Progenitor cell of endocrine pancreas (in vitro differentiated cells): ENCODE data around the gene CROCC2. TPM values are rescaled to one million over a fixed set of nuclear protein-coding genes. Genes with fewer than 3 reads are reported as not detected.

Experiments used
- DNase-seq: peaks from one replicate; pipeline ENCODE4 v3.0.0; 2021; ENCODE audit warnings: low spot score; ENCODE audit not compliant: unreplicated experiment
- H3K27ac Mint-ChIP-seq: 2 replicates; pipeline ENCODE4 v1.8.0; 2021; ENCODE audit warnings: mild to moderate bottlenecking, moderate library complexity, mixed read lengths
- H3K27me3 Mint-ChIP-seq: 2 replicates; pipeline ENCODE4 v1.8.0; 2021; ENCODE audit warnings: mixed read lengths
- H3K36me3 Mint-ChIP-seq: 2 replicates; pipeline ENCODE4 v1.8.0; 2022; ENCODE audit warnings: mixed read lengths; ENCODE audit not compliant: insufficient read depth
- H3K4me1 Mint-ChIP-seq: 2 replicates; pipeline ENCODE4 v1.8.0; 2021; ENCODE audit warnings: low read depth, mixed read lengths
- H3K4me3 Mint-ChIP-seq: 2 replicates; pipeline ENCODE4 v1.8.0; 2021; ENCODE audit warnings: low read depth, mild to moderate bottlenecking, moderate library complexity, mixed read lengths
- H3K9me3 Mint-ChIP-seq: 2 replicates; pipeline ENCODE4 v1.8.0; 2021; ENCODE audit warnings: low read depth, mixed read lengths
- CTCF ChIP-seq: fragments of 200-600 bp; sonication (generic); IDR thresholded peaks from one replicate; pipeline ENCODE4 v1.5.0; 2021; ENCODE audit warnings: antibody characterized with exemption, mild to moderate bottlenecking; ENCODE audit not compliant: unreplicated experiment
- long read RNA-seq: library from polyadenylated mRNA; unstranded; transcript quantifications from one replicate; pipeline ENCODE4 v2.0.0, GENCODE V29; 2020
- total RNA-seq: library from RNA; stranded (reverse); gene quantifications from 2 replicates; pipeline ENCODE4 v1.2.1, GENCODE V29; 2021

The CROCC2 gene
- total RNA-seq: 0.36 and 0.40 TPM in 2 replicates
- long read RNA-seq: 0 reads

- DNase-seq: no peak
- Mint-ChIP-seq H3K36me3 (no peaks in the 10 kb centered on the region), H3K27ac (peak within 1 kb of the TSS; percentile 16), H3K27me3 (peaks cover 11% of the 10 kb centered on the region), H3K4me3 (no peak within 1 kb of the TSS), H3K9me3 (no peaks in the 10 kb centered on the region), H3K4me1 (peaks cover 8% of the 10 kb centered on the region)
- no peak for TF ChIP-seq CTCF
These were observed at the start of gene CROCC2 for GRCh38 chr2:240906141-240906910. TSS of gene CROCC2 (plus strand) at chr2:240906336. CDS start at chr2:240906514, 178 bp downstream.

GRCh38 chr2:240857039-240858008, 48.8 kb upstream of the CROCC2 start:
- H3K36me3 Mint-ChIP-seq: no peaks in the 10 kb centered on the region
- H3K9me3 Mint-ChIP-seq: peaks cover 4% of the 10 kb centered on the region
- peak overlapping the region; percentile 47 for H3K27ac Mint-ChIP-seq
- no peak for DNase-seq
- no peak overlapping the region for H3K4me3 Mint-ChIP-seq
- H3K4me1 Mint-ChIP-seq: peaks cover 7% of the 10 kb centered on the region
- no peak for TF ChIP-seq CTCF
- H3K27me3 Mint-ChIP-seq: peaks cover 7% of the 10 kb centered on the region

GRCh38 chr2:240858321-240858720, 47.8 kb upstream of the CROCC2 start:
- no peak for TF ChIP-seq CTCF
- H3K27ac Mint-ChIP-seq: no peak overlapping the region
- H3K27me3 Mint-ChIP-seq: peaks cover 10% of the 10 kb centered on the region
- DNase-seq: no peak
- H3K9me3 Mint-ChIP-seq: peaks cover 4% of the 10 kb centered on the region
- H3K4me1 Mint-ChIP-seq: peaks cover 7% of the 10 kb centered on the region
- H3K4me3 Mint-ChIP-seq: no peak overlapping the region
- no peaks in the 10 kb centered on the region for H3K36me3 Mint-ChIP-seq

GRCh38 chr2:240858871-240859270, 47.3 kb upstream of the CROCC2 start:
- H3K4me1 Mint-ChIP-seq: peaks cover 7% of the 10 kb centered on the region
- peaks cover 4% of the 10 kb centered on the region for H3K9me3 Mint-ChIP-seq
- H3K27ac Mint-ChIP-seq: no peak overlapping the region
- H3K36me3 Mint-ChIP-seq: no peaks in the 10 kb centered on the region
- TF ChIP-seq CTCF: no peak
- no peak for DNase-seq
- H3K27me3 Mint-ChIP-seq: peaks cover 15% of the 10 kb centered on the region
- H3K4me3 Mint-ChIP-seq: no peak overlapping the region

GRCh38 chr2:240861547-240861946, 44.6 kb upstream of the CROCC2 start:
- no peaks in the 10 kb centered on the region for H3K9me3 Mint-ChIP-seq
- TF ChIP-seq CTCF: no peak
- no peak overlapping the region for H3K27ac Mint-ChIP-seq
- H3K27me3 Mint-ChIP-seq: peaks cover 27% of the 10 kb centered on the region
- H3K36me3 Mint-ChIP-seq: no peaks in the 10 kb centered on the region
- H3K4me1 Mint-ChIP-seq: peaks cover 7% of the 10 kb centered on the region
- no peak for DNase-seq
- H3K4me3 Mint-ChIP-seq: no peak overlapping the region
